Measurements from ENCODE around the gene SLC12A7. TPM values are rescaled to one million over a fixed set of nuclear protein-coding genes. Genes with fewer than 3 reads are reported as not detected.

SLC12A7 gene
- total RNA-seq, 1 experiment from 2014 or later: 28.1 TPM

- Mint-ChIP-seq H3K27ac (no peak overlapping the region), H3K4me3 (no peak overlapping the region), H3K27me3 (ENCODE audit: low read depth) (no peaks in the 10 kb centered on the region), H3K4me1 (no peaks in the 10 kb centered on the region), H3K9me3 (no peaks in the 10 kb centered on the region), H3K36me3 (peaks cover 3% of the 10 kb centered on the region; the same call in 1 of the 2 replicates)
- ChIA-PET POLR2A (no interaction called here), CTCF (no interaction called here)
- ATAC-seq: no peak
- no peak for DNase-seq (ENCODE audit: low spot score)
- TF ChIP-seq ZNF423 (CRISPR knock-in tag; IDR thresholded peaks at IDR 0.05) (no peak), ZNF317 (CRISPR knock-in tag; IDR thresholded peaks at IDR 0.05; ENCODE audit: borderline replicate concordance, low read depth) (no peak), NFYB (CRISPR knock-in tag; conservative IDR thresholded peaks at IDR 0.05; ENCODE audit: low read depth) (no peak), SMAD3 (CRISPR knock-in tag; IDR thresholded peaks at IDR 0.05; ENCODE audit: borderline replicate concordance) (no peak), NR3C1 (CRISPR knock-in tag; conservative IDR thresholded peaks at IDR 0.05; ENCODE audit: low read depth) (no peak), TEAD4 (CRISPR knock-in tag; IDR thresholded peaks at IDR 0.05) (no peak), TEAD1 (CRISPR knock-in tag; IDR thresholded peaks at IDR 0.05) (no peak), MXD4 (CRISPR knock-in tag; IDR thresholded peaks at IDR 0.05; ENCODE audit: borderline replicate concordance) (no peak), TCF7 (CRISPR knock-in tag; IDR thresholded peaks at IDR 0.05; ENCODE audit: low read depth) (no peak), FOXJ3 (CRISPR knock-in tag; IDR thresholded peaks at IDR 0.05; ENCODE audit: borderline replicate concordance) (no peak), NR1H2 (CRISPR knock-in tag; IDR thresholded peaks at IDR 0.05) (no peak)
- TF ChIP-seq, protein P1, sequence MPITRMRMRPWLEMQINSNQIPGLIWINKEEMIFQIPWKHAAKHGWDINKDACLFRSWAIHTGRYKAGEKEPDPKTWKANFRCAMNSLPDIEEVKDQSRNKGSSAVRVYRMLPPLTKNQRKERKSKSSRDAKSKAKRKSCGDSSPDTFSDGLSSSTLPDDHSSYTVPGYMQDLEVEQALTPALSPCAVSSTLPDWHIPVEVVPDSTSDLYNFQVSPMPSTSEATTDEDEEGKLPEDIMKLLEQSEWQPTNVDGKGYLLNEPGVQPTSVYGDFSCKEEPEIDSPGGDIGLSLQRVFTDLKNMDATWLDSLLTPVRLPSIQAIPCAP (CRISPR knock-in tag; IDR thresholded peaks at IDR 0.05): no peak
- TF ChIP-seq, protein P2, sequence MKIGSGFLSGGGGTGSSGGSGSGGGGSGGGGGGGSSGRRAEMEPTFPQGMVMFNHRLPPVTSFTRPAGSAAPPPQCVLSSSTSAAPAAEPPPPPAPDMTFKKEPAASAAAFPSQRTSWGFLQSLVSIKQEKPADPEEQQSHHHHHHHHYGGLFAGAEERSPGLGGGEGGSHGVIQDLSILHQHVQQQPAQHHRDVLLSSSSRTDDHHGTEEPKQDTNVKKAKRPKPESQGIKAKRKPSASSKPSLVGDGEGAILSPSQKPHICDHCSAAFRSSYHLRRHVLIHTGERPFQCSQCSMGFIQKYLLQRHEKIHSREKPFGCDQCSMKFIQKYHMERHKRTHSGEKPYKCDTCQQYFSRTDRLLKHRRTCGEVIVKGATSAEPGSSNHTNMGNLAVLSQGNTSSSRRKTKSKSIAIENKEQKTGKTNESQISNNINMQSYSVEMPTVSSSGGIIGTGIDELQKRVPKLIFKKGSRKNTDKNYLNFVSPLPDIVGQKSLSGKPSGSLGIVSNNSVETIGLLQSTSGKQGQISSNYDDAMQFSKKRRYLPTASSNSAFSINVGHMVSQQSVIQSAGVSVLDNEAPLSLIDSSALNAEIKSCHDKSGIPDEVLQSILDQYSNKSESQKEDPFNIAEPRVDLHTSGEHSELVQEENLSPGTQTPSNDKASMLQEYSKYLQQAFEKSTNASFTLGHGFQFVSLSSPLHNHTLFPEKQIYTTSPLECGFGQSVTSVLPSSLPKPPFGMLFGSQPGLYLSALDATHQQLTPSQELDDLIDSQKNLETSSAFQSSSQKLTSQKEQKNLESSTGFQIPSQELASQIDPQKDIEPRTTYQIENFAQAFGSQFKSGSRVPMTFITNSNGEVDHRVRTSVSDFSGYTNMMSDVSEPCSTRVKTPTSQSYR (CRISPR knock-in tag; IDR thresholded peaks at IDR 0.05): no peak
- TF ChIP-seq, protein P3, sequence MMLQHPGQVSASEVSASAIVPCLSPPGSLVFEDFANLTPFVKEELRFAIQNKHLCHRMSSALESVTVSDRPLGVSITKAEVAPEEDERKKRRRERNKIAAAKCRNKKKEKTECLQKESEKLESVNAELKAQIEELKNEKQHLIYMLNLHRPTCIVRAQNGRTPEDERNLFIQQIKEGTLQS (CRISPR knock-in tag; conservative IDR thresholded peaks at IDR 0.05): no peak
Measured at GRCh38 chr5:1065143-1065750, 46.6 kb downstream of the SLC12A7 start.

- DNase-seq (ENCODE audit: low spot score) (no peak), ATAC-seq (no peak)
- Mint-ChIP-seq H3K36me3 (peaks cover 3% of the 10 kb centered on the region; the same call in 1 of the 2 replicates), H3K9me3 (no peaks in the 10 kb centered on the region), H3K27me3 (ENCODE audit: low read depth) (no peaks in the 10 kb centered on the region), H3K27ac (no peak overlapping the region), H3K4me1 (no peaks in the 10 kb centered on the region), H3K4me3 (no peak overlapping the region)
- CTCF ChIA-PET: no interaction called here
- POLR2A ChIA-PET: no interaction called here
- TF ChIP-seq MYBL2 (CRISPR knock-in tag; IDR thresholded peaks at IDR 0.05): no peak
- TF ChIP-seq ZNF138 (CRISPR knock-in tag; conservative IDR thresholded peaks at IDR 0.05): no peak
- TF ChIP-seq, protein P4, sequence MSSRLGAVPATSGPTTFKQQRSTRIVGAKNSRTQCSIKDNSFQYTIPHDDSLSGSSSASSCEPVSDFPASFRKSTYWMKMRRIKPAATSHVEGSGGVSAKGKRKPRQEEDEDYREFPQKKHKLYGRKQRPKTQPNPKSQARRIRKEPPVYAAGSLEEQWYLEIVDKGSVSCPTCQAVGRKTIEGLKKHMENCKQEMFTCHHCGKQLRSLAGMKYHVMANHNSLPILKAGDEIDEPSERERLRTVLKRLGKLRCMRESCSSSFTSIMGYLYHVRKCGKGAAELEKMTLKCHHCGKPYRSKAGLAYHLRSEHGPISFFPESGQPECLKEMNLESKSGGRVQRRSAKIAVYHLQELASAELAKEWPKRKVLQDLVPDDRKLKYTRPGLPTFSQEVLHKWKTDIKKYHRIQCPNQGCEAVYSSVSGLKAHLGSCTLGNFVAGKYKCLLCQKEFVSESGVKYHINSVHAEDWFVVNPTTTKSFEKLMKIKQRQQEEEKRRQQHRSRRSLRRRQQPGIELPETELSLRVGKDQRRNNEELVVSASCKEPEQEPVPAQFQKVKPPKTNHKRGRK (CRISPR knock-in tag; IDR thresholded peaks at IDR 0.05; ENCODE audit: borderline replicate concordance): no peak
- no peak for TF ChIP-seq MXD4 (CRISPR knock-in tag; IDR thresholded peaks at IDR 0.05; ENCODE audit: borderline replicate concordance)
- TF ChIP-seq, protein P5, sequence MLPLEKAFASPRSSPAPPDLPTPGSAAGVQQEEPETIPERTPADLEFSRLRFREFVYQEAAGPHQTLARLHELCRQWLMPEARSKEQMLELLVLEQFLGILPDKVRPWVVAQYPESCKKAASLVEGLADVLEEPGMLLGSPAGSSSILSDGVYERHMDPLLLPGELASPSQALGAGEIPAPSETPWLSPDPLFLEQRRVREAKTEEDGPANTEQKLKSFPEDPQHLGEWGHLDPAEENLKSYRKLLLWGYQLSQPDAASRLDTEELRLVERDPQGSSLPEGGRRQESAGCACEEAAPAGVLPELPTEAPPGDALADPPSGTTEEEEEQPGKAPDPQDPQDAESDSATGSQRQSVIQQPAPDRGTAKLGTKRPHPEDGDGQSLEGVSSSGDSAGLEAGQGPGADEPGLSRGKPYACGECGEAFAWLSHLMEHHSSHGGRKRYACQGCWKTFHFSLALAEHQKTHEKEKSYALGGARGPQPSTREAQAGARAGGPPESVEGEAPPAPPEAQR (CRISPR knock-in tag; IDR thresholded peaks at IDR 0.05): no peak
- no peak for TF ChIP-seq SMAD3 (CRISPR knock-in tag; IDR thresholded peaks at IDR 0.05; ENCODE audit: borderline replicate concordance)
- no peak for TF ChIP-seq EMX1 (CRISPR knock-in tag; IDR thresholded peaks at IDR 0.05)
- TF ChIP-seq TCF7 (CRISPR knock-in tag; IDR thresholded peaks at IDR 0.05; ENCODE audit: low read depth): no peak
- TF ChIP-seq, protein P6, sequence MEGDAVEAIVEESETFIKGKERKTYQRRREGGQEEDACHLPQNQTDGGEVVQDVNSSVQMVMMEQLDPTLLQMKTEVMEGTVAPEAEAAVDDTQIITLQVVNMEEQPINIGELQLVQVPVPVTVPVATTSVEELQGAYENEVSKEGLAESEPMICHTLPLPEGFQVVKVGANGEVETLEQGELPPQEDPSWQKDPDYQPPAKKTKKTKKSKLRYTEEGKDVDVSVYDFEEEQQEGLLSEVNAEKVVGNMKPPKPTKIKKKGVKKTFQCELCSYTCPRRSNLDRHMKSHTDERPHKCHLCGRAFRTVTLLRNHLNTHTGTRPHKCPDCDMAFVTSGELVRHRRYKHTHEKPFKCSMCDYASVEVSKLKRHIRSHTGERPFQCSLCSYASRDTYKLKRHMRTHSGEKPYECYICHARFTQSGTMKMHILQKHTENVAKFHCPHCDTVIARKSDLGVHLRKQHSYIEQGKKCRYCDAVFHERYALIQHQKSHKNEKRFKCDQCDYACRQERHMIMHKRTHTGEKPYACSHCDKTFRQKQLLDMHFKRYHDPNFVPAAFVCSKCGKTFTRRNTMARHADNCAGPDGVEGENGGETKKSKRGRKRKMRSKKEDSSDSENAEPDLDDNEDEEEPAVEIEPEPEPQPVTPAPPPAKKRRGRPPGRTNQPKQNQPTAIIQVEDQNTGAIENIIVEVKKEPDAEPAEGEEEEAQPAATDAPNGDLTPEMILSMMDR (IDR thresholded peaks at IDR 0.05): no peak
- TF ChIP-seq KAT7 (CRISPR knock-in tag; IDR thresholded peaks at IDR 0.05; ENCODE audit: borderline replicate concordance): no peak
- TF ChIP-seq GRHL2 (CRISPR knock-in tag; IDR thresholded peaks at IDR 0.05; ENCODE audit: insufficient replicate concordance, severe bottlenecking): no peak
- TF ChIP-seq, protein P7, sequence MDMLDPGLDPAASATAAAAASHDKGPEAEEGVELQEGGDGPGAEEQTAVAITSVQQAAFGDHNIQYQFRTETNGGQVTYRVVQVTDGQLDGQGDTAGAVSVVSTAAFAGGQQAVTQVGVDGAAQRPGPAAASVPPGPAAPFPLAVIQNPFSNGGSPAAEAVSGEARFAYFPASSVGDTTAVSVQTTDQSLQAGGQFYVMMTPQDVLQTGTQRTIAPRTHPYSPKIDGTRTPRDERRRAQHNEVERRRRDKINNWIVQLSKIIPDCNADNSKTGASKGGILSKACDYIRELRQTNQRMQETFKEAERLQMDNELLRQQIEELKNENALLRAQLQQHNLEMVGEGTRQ (CRISPR knock-in tag; IDR thresholded peaks at IDR 0.05): no peak
- TF ChIP-seq NFE2L1 (CRISPR knock-in tag; IDR thresholded peaks at IDR 0.05): no peak
Measured at GRCh38 chr5:1064383-1065142, 47.3 kb downstream of the SLC12A7 start.
